ENCODE measurements around the gene PDCD10. TPM values are rescaled to one million over a fixed set of nuclear protein-coding genes. Genes with fewer than 3 reads are reported as not detected.

Gene PDCD10
- total RNA-seq, 1 experiment from 2014 or later, result 65.8 TPM

DNA sequence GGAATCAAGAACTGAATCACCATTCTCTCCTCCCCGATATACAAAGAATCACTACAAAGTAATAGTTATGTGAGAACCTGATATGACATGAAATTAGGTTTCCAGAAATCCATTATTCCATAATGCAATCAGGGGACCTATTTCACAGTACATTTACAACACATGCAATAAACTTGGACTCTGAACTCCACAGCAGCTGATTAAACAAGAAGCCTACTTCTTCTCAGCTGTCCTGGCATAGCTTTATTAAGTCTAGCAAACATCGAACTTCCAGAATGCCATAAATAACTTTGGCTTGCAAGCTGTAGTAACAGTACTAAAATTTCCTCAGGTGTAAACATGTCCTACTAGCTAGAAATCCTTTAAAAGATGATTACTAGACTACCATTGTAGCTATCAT, 17.8 kb downstream of the PDCD10 start:
- Histone ChIP-seq H3K36me3 (ENCODE audit: control insufficient read depth, insufficient read depth, low read length) (peaks cover 2% of the 10 kb centered on the region), H3K27me3 (replicated peaks; ENCODE audit: control insufficient read depth, insufficient read depth, low read length) (no peaks in the 10 kb centered on the region), H3K4me3 (ENCODE audit: low read depth, low read length) (no peak overlapping the region), H3K9me3 (no peaks in the 10 kb centered on the region), H3K4me1 (peaks cover 29% of the 10 kb centered on the region)
- peak; percentile 55 to 63 for DNase-seq
- no peaks in the 10 kb centered on the region for H3K9me3 Mint-ChIP-seq (ENCODE audit: unreplicated experiment)
- H3K4me3 Mint-ChIP-seq (ENCODE audit: unreplicated experiment), result peak overlapping the region; percentile 28
- no peaks in the 10 kb centered on the region for H3K27me3 Mint-ChIP-seq (ENCODE audit: insufficient read depth, unreplicated experiment)
- CTCF ChIA-PET, result interaction anchor here (1.6 kb wide), 1 partner anchor 19 kb away, joined by 7 read pairs; the partner anchor contains the start of gene SERPINI1
- POLR2A ChIA-PET, result interaction anchor here (1.1 kb wide), 1 partner anchor 20 kb away, joined by 4 read pairs; no protein-coding TSS in a partner anchor
- no peak overlapping the region for H3K27ac Mint-ChIP-seq (ENCODE audit: unreplicated experiment)
- TF ChIP-seq, protein P1, sequence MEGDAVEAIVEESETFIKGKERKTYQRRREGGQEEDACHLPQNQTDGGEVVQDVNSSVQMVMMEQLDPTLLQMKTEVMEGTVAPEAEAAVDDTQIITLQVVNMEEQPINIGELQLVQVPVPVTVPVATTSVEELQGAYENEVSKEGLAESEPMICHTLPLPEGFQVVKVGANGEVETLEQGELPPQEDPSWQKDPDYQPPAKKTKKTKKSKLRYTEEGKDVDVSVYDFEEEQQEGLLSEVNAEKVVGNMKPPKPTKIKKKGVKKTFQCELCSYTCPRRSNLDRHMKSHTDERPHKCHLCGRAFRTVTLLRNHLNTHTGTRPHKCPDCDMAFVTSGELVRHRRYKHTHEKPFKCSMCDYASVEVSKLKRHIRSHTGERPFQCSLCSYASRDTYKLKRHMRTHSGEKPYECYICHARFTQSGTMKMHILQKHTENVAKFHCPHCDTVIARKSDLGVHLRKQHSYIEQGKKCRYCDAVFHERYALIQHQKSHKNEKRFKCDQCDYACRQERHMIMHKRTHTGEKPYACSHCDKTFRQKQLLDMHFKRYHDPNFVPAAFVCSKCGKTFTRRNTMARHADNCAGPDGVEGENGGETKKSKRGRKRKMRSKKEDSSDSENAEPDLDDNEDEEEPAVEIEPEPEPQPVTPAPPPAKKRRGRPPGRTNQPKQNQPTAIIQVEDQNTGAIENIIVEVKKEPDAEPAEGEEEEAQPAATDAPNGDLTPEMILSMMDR (IDR thresholded peaks at IDR 0.05; ENCODE audit: insufficient read depth in 1 of 2, low read depth in 1 of 2, low read length in 1 of 2, severe bottlenecking in 1 of 2, unreplicated experiment in 1 of 2), result no peak
- intact Hi-C loops (cut with micrococcal nuclease; ENCODE audit: unreplicated experiment), result loop anchor here (1.0 to 2.0 kb wide), 3 partner anchors 8 to 44 kb away; partner anchors contain the start of gene PDCD10
- peaks cover 36% of the 10 kb centered on the region for H3K4me1 Mint-ChIP-seq (ENCODE audit: low read depth, unreplicated experiment)
- BruUV-seq (replicated peaks), result no TSS peak
- H3K36me3 Mint-ChIP-seq (ENCODE audit: insufficient read depth, unreplicated experiment), result peaks cover 58% of the 10 kb centered on the region

- H3K9me3 Mint-ChIP-seq (ENCODE audit: unreplicated experiment), result no peaks in the 10 kb centered on the region
- intact Hi-C loops (cut with micrococcal nuclease; ENCODE audit: unreplicated experiment), result no loop called here
- no peaks in the 10 kb centered on the region for H3K27me3 Mint-ChIP-seq (ENCODE audit: insufficient read depth, unreplicated experiment)
- H3K4me1 ChIP-seq, result peaks cover 29% of the 10 kb centered on the region
- ChIA-PET POLR2A (no interaction called here), CTCF (no interaction called here)
- no peak for DNase-seq
- H3K4me3 ChIP-seq (ENCODE audit: low read depth, low read length), result no peak overlapping the region
- no peak overlapping the region for H3K27ac Mint-ChIP-seq (ENCODE audit: unreplicated experiment)
- H3K4me1 Mint-ChIP-seq (ENCODE audit: low read depth, unreplicated experiment), result peaks cover 36% of the 10 kb centered on the region
- no TSS peak for BruUV-seq (replicated peaks)
- no peaks in the 10 kb centered on the region for H3K27me3 ChIP-seq (replicated peaks; ENCODE audit: control insufficient read depth, insufficient read depth, low read length)
- no peaks in the 10 kb centered on the region; the same call in 1 of the 2 replicates for H3K36me3 ChIP-seq (ENCODE audit: control insufficient read depth, insufficient read depth, low read length)
- no peak overlapping the region for H3K4me3 Mint-ChIP-seq (ENCODE audit: unreplicated experiment)
- TF ChIP-seq, protein P1 (IDR thresholded peaks at IDR 0.05; ENCODE audit: insufficient read depth in 1 of 2, low read depth in 1 of 2, low read length in 1 of 2, severe bottlenecking in 1 of 2, unreplicated experiment in 1 of 2), result no peak
- H3K36me3 Mint-ChIP-seq (ENCODE audit: insufficient read depth, unreplicated experiment), result peaks cover 65% of the 10 kb centered on the region
- H3K9me3 ChIP-seq, result no peaks in the 10 kb centered on the region
Observed at GRCh38 chr3:167714871-167715270, 19.8 kb downstream of the PDCD10 start.

- CTCF ChIA-PET, result no interaction called here
- intact Hi-C loops (cut with micrococcal nuclease; ENCODE audit: unreplicated experiment), result no loop called here
- no peak for DNase-seq
Observed at GRCh38 chr3:167712445-167712844, 22.2 kb downstream of the PDCD10 start.

More at GRCh38 chr3:167712445-167712844, 22.2 kb downstream of the PDCD10 start:
- no peak overlapping the region for H3K4me3 ChIP-seq (ENCODE audit: low read depth, low read length)
- no peaks in the 10 kb centered on the region for H3K9me3 Mint-ChIP-seq (ENCODE audit: unreplicated experiment)
- H3K36me3 ChIP-seq (ENCODE audit: control insufficient read depth, insufficient read depth, low read length), result no peaks in the 10 kb centered on the region; the same call in 1 of the 2 replicates
- H3K27me3 Mint-ChIP-seq (ENCODE audit: insufficient read depth, unreplicated experiment), result no peaks in the 10 kb centered on the region
- no peak overlapping the region for H3K4me3 Mint-ChIP-seq (ENCODE audit: unreplicated experiment)
- peaks cover 19% of the 10 kb centered on the region for H3K4me1 ChIP-seq
- peaks cover 55% of the 10 kb centered on the region for H3K36me3 Mint-ChIP-seq (ENCODE audit: insufficient read depth, unreplicated experiment)
- TF ChIP-seq, protein P1 (IDR thresholded peaks at IDR 0.05; ENCODE audit: insufficient read depth in 1 of 2, low read depth in 1 of 2, low read length in 1 of 2, severe bottlenecking in 1 of 2, unreplicated experiment in 1 of 2), result no peak
- no TSS peak for BruUV-seq (replicated peaks)
- no peak overlapping the region for H3K27ac Mint-ChIP-seq (ENCODE audit: unreplicated experiment)
- no peaks in the 10 kb centered on the region for H3K27me3 ChIP-seq (replicated peaks; ENCODE audit: control insufficient read depth, insufficient read depth, low read length)
- no peaks in the 10 kb centered on the region for H3K9me3 ChIP-seq
- peaks cover 26% of the 10 kb centered on the region for H3K4me1 Mint-ChIP-seq (ENCODE audit: low read depth, unreplicated experiment)
- POLR2A ChIA-PET, result no interaction called here
